Measurements from ENCODE around the gene LRRC2.
"Not testable (repeated sequence)": the region's sequence is repeated elsewhere in the genome, so short reads cannot be mapped to it uniquely, and the experiment has no call there.

LRRC2 gene

DNA sequence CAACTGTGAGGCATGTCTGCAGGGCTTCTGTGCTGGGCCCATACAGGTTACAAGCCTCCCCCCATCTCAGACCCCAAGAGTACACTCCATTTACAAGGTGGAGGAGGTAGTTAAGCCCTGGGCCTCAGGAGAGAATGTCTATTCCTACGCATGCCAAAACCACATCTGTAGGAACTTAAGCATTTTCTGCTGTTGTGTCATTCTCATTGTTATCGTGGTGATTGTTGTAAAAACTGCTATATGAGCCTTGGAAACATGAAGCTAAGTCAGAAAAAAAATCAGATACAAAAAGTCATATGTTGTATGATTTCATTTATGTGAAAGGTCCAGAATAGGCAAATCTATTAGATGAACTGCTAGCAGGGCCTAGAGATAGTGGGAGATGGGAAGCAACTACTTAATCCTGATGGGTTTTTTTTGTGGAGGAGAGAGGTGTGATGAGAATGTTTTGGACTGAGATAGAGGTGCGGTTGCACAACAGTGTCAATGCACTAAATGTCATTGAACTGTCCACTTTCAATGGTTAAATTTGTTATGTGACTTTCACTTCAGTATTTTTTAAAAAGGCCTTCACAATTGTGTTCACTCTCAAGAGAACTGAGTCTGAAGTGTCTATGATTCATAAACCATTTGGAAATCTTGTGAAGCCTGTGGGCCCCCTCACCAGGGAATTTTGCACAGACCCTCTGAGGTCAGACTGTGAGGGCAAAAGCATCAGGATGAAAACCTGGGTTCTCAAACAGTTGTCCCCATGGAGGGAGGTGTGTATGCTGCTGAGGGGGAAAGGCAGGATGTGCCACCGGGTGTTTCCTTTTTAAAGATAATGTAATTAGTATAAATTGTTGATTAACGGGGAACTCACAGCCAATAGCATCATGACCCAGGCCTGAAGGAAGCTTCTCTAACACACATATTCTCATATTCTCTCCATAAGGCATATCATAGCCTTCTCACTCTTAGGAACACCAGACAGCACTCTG lies 65.2 kb downstream of the LRRC2 start:
- TF ChIP-seq, protein P1, sequence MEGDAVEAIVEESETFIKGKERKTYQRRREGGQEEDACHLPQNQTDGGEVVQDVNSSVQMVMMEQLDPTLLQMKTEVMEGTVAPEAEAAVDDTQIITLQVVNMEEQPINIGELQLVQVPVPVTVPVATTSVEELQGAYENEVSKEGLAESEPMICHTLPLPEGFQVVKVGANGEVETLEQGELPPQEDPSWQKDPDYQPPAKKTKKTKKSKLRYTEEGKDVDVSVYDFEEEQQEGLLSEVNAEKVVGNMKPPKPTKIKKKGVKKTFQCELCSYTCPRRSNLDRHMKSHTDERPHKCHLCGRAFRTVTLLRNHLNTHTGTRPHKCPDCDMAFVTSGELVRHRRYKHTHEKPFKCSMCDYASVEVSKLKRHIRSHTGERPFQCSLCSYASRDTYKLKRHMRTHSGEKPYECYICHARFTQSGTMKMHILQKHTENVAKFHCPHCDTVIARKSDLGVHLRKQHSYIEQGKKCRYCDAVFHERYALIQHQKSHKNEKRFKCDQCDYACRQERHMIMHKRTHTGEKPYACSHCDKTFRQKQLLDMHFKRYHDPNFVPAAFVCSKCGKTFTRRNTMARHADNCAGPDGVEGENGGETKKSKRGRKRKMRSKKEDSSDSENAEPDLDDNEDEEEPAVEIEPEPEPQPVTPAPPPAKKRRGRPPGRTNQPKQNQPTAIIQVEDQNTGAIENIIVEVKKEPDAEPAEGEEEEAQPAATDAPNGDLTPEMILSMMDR (conservative IDR thresholded peaks at IDR 0.05; ENCODE audit: low read depth, low read length): no peak
- DNase-seq (ENCODE audit: low read depth): peak; percentile 32
- H3K4me3 ChIP-seq (ENCODE audit: low read length): no peak overlapping the region

DNA sequence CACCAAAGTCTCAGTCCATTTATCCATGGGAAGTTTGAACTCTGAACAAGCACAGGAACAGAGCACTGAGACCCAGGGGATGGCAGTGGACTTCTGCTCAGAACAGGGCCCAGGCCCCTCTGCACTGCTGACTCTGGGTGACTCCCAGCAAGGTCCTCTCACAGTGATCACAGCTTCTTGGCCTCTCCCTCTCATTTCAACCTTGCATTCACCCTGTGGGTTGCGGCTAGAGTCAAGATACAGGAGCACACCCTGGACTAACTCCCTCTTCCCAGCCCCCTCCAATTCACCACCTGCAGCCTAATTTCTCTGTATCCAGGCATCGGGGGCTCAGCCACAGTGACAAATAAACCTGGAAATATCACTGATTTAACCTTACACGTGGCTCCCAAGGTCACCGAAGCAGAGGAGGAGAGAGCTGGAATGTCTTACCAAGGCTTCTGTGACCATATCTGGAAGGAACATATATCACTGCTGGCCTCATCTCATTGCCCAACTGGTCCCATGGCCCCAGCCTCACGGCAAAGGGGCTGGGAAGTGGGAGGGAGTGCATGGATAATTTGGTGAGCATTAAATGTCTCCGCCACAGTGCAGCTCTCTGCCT lies 67.1 kb downstream of the LRRC2 start:
- DNase-seq (ENCODE audit: low read depth): no peak
- TF ChIP-seq, protein P1 (conservative IDR thresholded peaks at IDR 0.05; ENCODE audit: low read depth, low read length): no peak
- H3K4me3 ChIP-seq (ENCODE audit: low read length): no peak overlapping the region

DNA sequence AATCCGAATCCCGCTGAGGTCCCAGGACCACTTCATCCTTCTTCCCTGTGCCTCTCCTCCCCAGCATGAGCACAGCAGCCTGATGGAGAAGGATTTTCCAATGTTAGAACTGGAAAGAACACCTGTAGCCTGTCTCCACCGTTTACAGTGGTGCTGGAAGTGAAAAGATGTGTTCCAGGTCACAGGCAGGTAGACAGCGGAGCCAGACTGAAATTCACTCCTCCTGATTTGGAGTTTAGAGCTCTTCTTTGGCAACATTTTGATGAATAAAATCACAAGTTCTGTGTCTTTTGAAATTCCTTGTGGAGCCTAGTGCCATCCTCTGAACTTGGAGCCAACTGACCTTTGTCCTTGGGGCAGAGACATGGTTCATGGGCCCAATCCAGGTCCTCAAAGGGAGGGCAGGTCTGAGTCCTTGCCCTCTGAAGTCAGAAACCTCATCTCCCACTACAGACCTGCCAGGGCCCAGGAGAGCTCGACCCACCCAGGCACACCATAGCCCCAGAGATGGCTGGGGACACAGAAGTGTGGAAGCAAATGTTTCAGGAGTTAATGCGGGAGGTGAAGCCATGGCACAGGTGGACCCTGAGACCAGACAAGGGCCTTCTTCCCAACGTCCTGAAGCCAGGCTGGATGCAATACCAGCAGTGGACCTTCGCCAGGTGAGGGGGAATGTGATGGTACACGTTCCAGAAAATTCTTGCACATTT lies 68.4 kb downstream of the LRRC2 start, which contains the start of gene RTP3:
TSS of gene RTP3 (plus strand) at position 421 of the 710 bp plus-strand sequence. CDS start at position 508, 87 bp downstream.
- DNase-seq (ENCODE audit: low read depth): no peak
- no peak within 1 kb of the TSS for H3K4me3 ChIP-seq (ENCODE audit: low read length)
- TF ChIP-seq, protein P1 (conservative IDR thresholded peaks at IDR 0.05; ENCODE audit: low read depth, low read length): no peak

DNA sequence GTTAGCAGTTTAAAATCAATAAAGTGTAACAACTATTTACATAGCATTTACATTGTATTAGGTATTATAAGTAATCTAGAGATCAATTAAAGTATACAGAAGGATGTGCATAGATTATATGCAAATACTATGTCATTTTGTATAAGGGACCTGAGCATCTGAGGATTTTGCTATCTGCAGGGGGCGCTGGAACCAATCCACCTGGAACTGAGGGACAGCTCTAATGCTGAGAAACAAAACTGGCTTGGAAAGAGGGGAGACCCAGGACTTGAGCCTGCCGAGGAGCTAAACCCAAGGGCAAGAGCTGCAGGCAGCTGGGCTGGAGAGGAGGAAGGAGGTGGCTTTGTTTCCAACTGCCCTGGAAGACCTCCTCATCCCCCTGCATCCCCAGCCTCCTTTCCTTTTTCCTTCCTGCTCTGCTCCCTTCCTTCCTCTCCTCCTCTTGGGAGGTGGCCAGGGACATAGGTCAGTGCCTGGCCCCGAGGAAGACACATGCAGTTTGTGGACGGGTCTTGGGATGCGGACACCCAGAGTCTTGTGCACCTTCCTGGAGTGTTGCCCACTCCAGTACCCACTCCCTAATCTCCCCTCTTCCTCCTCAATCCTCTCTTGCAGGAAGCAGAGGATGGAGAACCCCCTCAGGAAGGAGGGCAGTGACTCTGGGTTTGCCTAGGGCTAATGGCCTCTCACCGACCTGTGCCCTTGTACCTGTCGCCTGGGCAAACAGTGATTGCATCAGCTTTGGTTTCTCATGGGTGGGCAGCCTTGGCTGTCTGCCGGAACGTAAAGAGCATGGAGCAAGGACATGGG lies 69.2 kb downstream of the LRRC2 start:
- TF ChIP-seq, protein P1 (conservative IDR thresholded peaks at IDR 0.05; ENCODE audit: low read depth, low read length): peak; percentile 59
- no peak overlapping the region for H3K4me3 ChIP-seq (ENCODE audit: low read length)
- no peak for DNase-seq (ENCODE audit: low read depth)

DNA sequence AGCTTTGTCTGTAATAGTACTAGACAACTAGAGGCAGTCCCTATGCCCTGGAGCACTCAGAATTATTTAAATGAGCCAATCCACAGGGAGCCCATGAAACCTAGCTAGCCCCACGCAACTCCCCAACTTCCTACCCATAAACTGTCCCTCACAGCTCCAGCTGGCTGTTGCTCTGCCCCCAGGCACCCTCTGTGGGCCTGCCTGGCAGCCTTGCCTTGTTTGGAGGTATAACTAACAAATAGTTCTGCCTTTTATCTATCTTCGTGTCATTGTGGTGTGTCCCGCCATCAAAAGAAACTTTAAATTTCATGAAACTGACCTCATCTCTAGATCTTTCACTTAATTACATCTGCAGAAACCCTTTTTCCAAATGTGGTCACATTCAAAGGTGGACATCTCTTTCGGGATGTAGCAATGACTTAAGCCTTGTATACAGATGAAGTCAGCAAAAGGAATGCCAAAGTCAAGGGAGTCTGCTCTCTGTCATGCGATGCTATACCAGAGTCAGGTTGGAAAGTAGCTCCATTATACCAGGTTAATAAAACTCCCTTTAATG lies 70.1 kb downstream of the LRRC2 start:
- H3K4me3 ChIP-seq (ENCODE audit: low read length): no peak overlapping the region
- DNase-seq (ENCODE audit: low read depth): no peak
- TF ChIP-seq, protein P1 (conservative IDR thresholded peaks at IDR 0.05; ENCODE audit: low read depth, low read length): no peak

DNA sequence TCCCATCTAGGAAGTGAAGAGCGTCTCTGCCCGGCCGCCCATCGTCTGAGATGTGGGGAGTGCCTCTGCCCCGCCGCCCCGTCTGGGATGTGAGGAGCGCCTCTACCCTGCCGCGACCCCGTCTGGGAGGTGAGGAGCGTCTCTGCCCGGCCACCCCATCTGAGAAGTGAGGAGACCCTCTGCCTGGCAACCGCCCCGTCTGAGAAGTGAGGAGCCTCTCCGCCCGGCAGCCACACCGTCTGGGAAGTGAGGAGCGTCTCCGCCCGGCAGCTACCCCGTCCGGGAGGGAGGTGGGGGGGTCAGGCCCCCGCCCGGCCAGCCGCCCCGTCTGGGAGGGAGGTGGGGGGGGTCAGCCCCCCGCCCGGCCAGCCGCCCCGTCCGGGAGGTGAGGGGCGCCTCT lies 71.6 kb downstream of the LRRC2 start:
- not testable (repeated sequence) for H3K4me3 ChIP-seq (ENCODE audit: low read length)

More for the DNA sequence above, 71.6 kb downstream of the LRRC2 start:
- not testable (repeated sequence) for DNase-seq (ENCODE audit: low read depth)
